NCI-H2029 (cell line): ENCODE measurements around the gene BLID.

Experiments used
- DNase-seq: peaks from one replicate; lab custom pipeline; 2025; lab: John Stamatoyannopoulos, UW

Gene BLID

DNA sequence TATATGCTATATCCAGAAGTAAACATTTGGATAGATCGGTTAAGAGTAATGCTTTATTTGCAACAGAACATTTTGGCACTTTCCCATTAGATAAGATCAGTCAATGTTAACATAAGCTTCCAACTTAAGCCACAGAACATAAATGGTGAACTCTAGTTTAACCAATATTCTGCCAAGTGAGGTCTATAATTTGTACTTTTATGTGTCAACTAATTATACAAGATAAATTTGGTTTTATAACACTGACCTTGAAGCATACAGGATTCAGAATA lies 23.5 kb upstream of the BLID start:
- DNase-seq: peak; percentile 30

DNA sequence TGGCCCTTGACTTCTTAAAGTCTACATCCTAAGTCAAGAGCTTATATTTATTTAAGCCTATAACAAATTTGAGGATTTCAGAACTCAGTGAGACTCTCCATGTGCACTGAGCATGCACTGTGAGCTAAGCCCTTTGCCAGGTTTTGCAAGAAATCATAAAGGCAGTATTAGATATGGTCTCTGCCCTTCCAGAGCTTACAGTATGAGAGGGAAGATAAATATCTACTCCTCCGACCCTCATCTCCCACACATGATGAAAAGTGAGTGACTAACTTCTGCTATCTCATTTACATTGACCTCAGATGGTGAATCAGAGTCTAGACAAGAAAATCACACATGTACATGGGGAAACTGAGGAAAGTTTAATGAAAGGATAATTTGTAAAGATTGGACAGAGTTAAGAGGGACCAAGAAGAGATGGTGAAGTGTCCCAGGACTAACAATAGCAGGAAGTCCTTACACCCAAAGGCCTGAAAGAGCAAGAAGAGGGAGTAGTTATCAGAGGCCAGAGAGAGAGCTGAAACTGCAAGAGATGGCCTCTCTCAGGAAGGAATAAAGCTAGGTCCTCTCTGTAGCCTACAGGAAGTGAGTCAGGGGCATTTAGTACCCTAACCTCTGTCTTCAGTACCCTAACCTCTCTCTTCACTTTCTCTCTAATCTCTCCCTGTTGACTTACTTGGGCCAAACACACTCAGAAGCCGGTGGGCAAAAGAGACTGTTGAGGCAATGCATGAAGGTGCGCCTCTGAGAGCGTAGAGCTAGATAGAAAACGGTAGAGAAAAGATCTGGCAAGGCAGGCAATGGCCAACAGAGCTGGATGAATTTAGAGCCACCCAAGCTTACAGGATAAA lies 23.0 kb upstream of the BLID start:
- DNase-seq: no peak

DNA sequence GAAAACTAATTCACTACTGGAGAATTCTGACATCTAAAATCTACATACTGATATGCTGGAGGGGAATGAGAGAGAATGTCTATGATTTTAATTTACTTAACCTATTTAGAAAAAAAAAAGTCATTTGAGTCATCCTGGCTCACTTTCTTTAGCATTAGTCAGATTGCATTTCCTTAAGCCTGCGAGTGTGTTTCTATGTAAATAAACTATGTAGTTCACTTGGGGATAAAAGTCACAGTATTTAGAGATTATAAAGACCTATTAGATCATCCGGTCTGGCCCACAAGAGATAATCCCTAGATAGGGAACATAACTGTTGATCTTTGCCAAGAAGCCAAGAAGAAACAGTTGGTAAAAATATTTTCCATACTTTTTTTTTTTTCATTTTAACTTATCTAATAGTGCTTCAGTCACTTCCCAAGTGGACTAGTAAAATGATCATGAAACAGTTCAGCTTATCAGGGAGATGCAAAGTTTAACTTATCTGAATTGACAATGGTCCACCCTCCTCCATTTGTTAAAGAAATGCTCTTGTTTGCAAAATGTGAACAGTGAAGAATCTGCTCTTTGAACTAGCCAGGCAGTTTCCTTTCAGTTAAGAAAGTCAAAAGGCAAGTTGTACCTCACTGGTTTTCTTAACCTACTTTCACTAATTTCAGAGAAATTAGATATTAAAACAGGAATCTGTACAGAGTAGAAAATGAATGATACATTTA lies 21.2 kb upstream of the BLID start:
- no peak for DNase-seq

DNA sequence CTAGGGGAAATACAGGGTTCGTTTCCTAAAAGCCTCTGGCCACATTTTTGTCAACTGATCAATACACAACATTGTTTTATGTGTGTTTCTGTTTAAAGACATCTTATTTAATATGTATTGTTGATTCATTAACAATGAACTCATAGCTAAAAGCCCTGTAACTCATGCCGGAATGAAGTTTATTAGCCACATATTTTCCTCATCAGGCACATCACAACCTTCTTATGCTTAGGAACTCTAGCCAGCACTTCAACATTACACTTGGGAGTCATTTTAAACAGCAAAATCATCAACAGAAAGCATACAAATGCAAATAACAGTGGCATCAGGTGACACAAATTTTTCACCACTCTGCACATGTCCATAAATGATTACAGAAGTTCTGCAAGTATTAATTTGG lies 15.1 kb upstream of the BLID start:
- DNase-seq: no peak

DNA sequence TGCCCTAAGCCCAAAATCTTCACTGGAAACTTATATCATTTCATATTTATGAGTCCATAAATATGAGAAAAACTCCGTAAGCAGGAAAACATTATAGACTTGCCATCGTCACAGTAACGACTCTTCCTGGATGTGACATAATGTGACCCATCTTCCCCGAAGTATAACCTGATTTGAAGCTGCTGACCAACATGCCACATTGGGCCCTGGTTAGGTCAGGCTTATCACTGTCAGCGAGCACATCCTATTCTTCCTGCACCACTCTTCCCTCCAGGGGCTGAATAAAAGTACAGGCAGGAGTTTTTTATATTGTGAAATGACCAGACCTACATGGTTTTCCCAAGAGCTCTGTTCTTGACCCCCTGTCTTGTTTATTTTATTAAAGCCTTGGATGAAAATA lies 12.1 kb upstream of the BLID start:
- DNase-seq: no peak

DNA sequence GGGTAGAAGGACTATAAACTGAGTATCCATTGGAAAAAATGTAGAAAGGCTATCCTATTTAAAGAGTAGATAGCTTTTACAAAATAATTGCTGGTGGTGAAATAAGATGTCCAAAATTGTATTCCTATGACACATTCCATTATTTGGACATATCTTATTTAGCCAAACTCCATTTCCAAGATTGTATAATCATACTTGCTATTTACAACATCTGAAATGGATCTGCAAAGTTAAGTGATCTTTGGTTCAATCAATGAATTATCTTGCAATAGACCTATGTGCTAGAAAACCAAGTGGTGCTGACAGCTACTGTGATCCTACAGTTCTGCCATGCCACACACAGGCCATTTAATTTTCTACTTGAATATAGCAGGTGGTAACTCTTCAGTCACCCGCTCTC lies 11.0 kb upstream of the BLID start:
- DNase-seq: no peak

DNA sequence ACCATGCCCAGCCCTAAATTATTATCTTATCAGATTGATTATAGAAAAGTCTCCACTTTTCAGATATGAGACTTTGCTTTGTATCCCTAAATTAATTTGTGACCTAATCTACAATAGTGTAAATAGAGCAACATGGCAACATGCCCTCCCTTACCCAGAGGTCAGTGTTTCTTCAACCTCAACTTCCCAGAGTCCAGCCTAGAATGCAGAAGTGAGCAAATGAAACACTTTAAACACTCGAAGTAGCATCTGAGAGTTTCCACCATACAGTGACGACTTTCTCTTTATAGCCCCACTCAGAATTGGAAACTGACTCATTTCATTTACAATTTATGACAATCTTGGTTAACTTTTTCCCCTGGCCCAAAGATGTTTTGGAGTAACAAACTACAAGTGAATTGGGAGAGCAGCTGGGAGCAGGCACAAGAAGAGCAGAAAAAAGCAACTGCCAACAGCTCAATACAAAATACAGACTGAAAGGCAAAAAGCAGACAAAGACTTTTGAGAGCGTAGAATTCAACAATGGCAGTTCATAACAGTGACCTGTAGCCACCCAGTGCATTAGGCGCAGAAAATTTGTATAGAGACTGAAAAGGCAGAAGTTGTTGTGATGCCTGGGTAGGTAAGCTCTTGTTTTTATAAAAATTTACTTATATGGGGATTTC lies 10.1 kb upstream of the BLID start:
- DNase-seq: no peak

DNA sequence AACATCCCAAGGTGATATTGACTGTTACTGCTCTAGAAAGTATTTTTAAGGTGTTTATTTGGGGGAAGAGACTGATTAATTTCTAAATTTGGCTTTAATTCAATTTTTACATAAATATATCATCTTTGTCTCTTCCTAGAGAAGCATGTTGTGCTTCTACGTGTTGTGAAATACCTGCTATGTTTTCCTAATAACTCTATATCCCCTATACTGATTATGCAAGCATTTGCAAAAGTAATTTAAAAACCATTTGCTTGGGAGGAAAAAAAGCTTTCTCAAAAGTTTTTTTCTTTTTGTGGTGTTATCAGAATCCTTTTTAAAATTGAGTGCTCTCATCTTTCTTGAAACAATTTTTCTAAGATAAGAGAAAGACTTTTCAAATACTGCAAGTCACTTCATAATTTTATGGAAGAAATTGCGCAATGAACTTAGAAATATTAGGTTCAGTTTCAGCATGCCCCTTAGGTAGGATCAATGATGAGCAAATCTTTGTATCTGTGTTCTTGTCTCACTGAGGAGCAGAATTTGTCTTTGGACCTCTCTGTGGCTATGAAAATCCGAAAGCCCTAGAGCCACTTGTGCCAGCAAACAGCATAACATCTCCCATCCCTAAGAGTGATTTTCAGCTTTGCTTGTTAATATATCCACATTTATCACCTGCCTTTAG lies 7.4 kb upstream of the BLID start:
- no peak for DNase-seq

DNA sequence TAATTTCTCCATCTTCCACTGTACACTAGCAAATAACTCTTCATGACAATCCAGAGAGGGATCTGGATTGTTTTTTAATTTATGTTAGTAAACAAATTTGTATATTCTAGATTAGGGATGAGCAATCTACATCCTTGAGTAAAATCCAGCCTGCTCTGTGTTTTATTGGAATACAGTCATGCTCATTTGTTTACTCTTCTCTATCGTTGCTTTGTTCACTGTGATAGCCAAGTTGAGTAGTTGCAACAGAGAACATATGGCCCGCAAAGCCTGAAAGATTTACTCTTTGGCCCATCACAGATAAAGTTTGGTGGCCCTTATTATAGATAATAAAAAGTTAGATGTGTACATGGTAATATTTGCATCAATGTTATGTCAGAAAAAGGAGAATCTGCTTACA lies 6.2 kb upstream of the BLID start:
- DNase-seq: no peak

DNA sequence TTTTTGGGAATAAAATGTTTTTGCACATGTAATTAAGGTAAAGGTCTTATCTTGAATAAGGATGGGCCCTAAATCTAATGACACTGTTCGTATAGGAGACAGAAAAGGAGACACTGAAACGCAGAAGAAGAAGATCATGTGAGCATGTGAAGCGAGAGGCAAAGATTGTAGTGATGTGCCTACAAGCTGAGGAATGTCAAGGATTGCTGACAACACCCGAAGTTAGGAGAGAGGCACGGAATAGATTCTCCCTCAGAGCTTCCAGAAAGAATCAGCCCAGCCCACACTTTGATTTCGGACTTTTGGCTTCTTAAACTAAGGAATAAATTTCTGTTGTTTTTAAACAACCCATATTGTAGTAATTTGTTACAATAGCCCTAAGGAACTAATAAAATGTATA lies 4.1 kb upstream of the BLID start:
- no peak for DNase-seq

DNA sequence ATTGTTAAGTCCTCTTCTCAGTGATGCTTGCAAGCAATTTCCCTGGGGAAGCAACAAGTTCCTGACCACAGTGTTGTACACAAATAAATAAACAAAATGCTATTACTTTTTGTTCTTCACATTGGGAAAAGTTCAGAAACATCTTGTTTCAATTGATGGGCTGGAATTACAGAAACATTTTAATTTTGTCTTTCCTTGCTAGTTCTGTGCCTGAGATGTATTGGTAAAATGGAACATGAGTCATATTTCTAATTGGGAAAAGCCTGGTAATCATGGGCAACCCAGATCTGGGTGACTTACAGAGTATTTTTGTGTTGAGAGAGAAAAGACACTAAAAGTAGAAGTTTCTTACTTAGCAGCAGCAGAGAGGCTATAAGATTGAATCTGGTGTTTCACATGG lies 576 bp upstream of the BLID start:
- no peak for DNase-seq

DNA sequence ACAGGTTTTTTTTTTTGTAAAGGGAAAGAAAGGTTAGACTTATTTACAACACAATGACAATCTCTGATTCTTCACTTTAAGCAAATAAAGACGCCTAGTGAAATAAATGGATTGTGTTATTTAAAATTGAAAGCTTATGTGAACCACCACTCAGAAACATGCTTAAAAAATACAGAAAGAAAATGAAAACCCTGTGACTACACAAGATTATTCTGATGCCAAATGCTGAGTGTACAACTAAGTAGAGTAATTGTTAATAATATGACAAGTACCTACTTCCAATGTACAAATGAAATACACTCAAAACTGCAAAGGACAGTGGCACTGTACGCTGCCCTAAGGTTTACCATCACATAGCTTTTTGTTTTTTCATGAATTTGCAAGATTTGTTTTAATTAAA lies 1.0 kb downstream of the BLID start:
- DNase-seq: no peak

DNA sequence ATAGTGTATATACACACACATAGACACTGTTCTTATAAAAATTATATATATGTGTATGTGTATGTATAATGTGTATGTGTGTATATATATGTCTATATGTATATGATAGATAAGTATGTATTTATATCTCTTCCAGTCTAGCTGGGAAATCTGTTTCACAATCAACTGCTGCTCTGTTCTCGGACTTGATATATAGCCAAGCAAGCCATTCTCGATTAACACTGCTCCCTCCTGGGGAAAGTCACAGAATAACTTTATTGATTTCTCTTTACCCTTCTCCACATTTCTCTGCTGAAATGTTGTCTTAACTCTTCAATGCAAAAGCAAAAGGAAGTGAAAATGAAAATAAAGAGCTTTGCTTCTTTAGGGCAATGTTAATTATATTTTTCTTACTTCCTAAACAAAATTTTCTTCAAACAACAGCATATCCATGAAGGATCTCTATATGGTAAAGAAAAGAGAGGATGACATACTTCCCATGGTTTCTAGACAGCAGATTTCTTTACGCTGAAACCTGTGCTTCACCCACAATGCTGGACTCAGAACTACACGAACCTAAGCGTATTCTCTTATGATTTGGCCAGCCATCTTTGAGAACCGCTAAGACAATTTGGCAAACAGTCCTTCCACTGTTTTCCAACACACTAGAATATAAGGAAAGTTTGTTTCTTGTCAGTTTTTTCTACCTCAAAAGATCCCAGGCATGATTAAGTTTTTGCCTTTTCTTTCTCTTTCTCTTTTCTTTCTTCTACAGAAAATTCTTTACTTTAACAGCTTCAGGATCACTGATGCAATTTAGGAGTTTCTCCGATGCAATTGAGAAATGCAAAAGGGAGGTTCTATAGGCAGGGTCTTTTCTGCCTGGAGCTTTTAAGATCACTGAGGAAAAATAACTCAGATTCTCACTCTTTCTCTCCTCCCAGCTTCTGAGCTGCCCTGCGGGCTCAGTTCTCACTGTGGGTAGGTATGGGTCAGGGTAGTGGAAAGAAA lies 1.9 kb downstream of the BLID start:
- DNase-seq: no peak

DNA sequence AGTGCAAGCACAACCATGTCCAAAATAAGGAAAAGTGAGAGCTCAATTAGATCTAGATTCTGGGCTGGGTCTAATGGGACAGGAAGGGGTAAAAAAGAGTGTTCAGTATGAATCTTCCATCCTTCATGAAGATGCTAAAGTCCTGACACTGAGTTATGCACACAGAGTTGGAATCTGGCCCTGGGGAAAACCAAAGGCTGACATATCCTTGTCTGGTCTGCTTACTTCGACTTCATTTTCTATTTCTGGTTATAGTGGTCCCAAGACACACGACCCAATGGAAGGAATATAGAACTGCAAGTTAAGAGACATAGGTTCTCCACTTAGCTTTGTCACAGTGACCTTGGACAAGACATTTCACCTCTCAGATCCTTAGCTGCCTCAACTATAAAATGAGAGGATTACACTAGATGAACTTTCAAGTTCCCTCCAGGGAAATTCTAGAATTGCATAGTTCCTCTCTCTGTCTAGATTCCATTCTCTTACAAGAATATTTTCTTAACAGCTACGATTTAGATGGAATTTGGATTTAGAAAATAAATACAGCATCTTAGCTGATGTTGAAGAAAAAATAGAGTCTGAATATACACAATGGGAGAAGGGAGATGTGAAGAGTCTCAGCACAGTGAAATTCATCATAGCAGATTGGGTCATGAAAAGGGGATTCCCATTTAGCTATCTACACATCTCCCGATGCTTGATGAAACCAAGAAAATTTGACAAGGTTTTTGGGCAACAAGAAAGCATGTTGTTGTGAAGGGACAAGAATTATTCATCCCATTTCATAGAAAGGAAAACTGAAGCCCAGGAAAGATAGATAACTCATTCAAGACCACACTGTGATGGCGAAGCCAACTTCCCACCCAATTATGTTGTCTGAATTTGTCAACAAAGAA lies 3.3 kb downstream of the BLID start:
- DNase-seq: no peak

DNA sequence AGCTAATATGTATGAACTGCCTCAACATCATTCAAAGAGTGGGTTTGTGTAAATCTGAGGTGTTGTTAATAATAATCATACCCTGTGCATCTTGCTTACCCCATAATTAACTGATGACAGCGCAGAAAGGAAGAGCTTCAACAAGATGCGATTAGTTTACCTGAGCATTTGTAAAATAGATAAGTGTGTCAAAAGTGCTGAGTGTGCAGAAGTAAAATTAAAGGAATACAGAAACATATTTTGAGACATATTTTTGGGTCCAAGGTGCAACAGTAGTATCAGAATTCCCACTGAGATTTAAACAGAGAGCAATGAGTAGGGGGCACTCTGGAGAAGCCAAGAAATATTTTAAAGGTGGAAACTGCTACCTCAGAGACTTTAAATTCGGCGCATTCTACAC lies 6.1 kb downstream of the BLID start:
- DNase-seq: no peak

DNA sequence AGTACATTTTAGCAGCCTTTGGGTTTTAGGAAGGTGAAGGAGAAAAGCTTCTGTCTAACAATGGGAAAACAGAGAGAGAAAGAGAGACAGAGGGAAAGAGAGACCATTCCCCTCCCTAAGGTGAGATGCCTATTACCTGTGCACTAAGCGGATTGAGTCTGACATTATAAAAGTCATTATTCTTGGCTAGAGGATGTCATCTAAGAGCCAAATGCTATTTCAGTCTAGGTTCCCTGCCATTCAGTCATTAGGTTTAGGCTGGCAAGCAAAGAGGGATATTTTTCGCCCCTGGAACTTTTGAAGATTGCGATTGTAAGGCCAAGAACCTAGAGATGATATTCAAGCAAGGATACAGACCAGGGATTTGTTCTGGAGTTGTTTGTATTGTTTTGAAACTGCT lies 7.2 kb downstream of the BLID start:
- no peak for DNase-seq

DNA sequence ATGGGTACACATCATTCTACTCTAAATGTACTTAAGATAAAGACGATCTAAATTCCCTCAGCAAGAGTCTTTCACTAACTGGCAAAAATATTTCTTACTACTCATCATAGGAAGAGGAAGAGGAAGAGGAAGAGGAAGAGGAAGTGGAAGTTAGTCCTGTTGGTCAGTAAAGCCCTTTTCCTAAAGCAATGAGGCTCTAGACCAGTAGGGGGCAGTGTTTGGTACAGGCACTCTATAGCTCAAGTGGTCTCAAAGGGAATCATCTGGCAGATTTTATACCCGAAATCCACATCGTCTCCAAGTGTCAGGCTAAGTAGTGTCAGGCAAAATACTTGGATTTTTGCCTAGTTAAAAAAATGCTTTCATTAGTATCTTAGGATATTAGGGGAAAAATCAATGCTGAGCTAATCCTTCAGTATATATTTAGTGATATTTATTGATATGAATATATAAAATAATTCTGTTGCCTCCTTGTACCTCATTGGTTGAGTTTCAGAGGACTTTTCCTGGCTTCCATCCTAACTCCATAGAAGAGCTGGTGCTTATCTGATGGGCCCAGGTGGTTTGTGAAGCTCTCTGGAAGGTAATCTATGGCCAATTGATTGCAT lies 7.7 kb downstream of the BLID start:
- DNase-seq: no peak

DNA sequence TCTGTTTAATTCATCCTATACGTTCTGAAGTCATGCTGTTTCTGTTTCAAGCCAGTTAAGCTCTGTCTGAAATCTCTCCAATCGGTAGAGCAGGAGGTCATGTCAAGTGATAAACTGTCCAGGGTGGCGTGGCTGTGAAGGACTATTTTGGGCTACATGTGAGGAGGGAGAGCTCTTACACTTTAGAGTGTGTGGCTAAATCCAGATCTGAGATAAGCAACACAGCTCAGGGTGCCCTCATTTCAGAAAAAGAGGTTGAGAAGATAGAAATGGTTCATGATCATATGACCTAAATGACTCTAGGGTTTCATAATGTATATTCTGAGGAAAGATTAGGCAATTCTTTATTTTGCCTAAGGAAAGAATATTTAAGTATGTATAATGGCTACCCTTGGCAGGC lies 8.4 kb downstream of the BLID start:
- DNase-seq: no peak

DNA sequence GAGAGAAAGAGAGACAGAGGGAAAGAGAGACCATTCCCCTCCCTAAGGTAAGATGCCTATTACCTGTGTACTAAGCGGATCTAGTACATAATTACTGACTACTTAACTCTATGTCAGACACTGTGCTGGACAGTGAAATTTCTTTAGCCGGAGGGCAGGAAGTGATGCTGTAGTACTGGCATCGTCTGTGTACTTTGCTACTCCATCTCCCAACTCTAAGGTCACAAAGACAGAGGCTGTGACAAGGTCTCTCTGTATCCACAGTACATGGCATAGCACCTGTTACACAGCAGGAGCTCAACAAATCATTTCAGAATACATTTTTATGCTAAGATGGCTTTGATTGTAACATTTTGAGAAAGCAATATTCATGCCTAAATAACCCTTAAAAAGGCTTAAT lies 9.0 kb downstream of the BLID start:
- DNase-seq: no peak
